Measurements from ENCODE around the gene M1AP. TPM values are rescaled to one million over a fixed set of nuclear protein-coding genes. Genes with fewer than 3 reads are reported as not detected.
A peak's percentile ranks its signal among the peaks of the same experiment; 100 is the strongest.

The M1AP gene
- total RNA-seq, 4 donors from 2014 or later: not detected

- no peaks in the 10 kb centered on the region for H3K27me3 ChIP-seq
- peak overlapping the region; percentile 39 to 60 (median 57) for H3K4me3 ChIP-seq
- peak overlapping the region in 3 of 4 donors; percentile 3 to 67 (median 62) for H3K27ac ChIP-seq
- no peaks in the 10 kb centered on the region for H3K36me3 ChIP-seq
- TF ChIP-seq CTCF (IDR thresholded peaks at IDR 0.05) (no peak), POLR2A (IDR thresholded peaks at IDR 0.05) (no peak)
- no peaks in the 10 kb centered on the region for H3K9me3 ChIP-seq
- H3K4me1 ChIP-seq: peaks cover 0 to 20% (median 9%) of the 10 kb centered on the region in 4 donors
- peak in 2 of 3 donors; percentile 75 to 81 for DNase-seq
These were observed 99.0 kb downstream of the M1AP start for GRCh38 chr2:74548900-74549826.

GRCh38 chr2:74548285-74548899 lies 99.7 kb downstream of the M1AP start:
- Histone ChIP-seq H3K36me3 (no peaks in the 10 kb centered on the region), H3K4me3 (peak overlapping the region; percentile 39 to 60 (median 57)), H3K9me3 (no peaks in the 10 kb centered on the region), H3K27ac (peak overlapping the region in 3 of 4 donors; percentile 3 to 67 (median 62)), H3K4me1 (peaks cover 0 to 14% (median 9%) of the 10 kb centered on the region in 4 donors), H3K27me3 (no peaks in the 10 kb centered on the region)
- no peak for DNase-seq
- TF ChIP-seq CTCF (IDR thresholded peaks at IDR 0.05): no peak
- TF ChIP-seq POLR2A (IDR thresholded peaks at IDR 0.05): no peak

GRCh38 chr2:74546004-74546403 lies 102.1 kb downstream of the M1AP start:
- no peaks in the 10 kb centered on the region for H3K9me3 ChIP-seq
- no peaks in the 10 kb centered on the region for H3K36me3 ChIP-seq
- H3K4me1 ChIP-seq: peaks cover 0 to 13% (median 9%) of the 10 kb centered on the region in 4 donors
- TF ChIP-seq POLR2A (IDR thresholded peaks at IDR 0.05) (no peak), CTCF (IDR thresholded peaks at IDR 0.05) (no peak)
- no peaks in the 10 kb centered on the region for H3K27me3 ChIP-seq
- H3K27ac ChIP-seq: no peak overlapping the region
- no peak for DNase-seq
- H3K4me3 ChIP-seq: no peak overlapping the region

GRCh38 chr2:74544634-74545033 lies 103.5 kb downstream of the M1AP start:
- no peak overlapping the region for H3K27ac ChIP-seq
- no peaks in the 10 kb centered on the region for H3K9me3 ChIP-seq
- no peaks in the 10 kb centered on the region for H3K27me3 ChIP-seq
- peaks cover 0 to 12% (median 7%) of the 10 kb centered on the region in 4 donors for H3K4me1 ChIP-seq
- peak in 1 of 3 donors; percentile 47 for DNase-seq
- no peaks in the 10 kb centered on the region for H3K36me3 ChIP-seq
- TF ChIP-seq POLR2A (IDR thresholded peaks at IDR 0.05) (no peak), CTCF (IDR thresholded peaks at IDR 0.05) (peak in 3 of 6 experiments; percentile 22 to 40 (median 35))
- no peak overlapping the region for H3K4me3 ChIP-seq

- no peak for DNase-seq
- Histone ChIP-seq H3K4me3 (no peak overlapping the region), H3K27ac (no peak overlapping the region), H3K9me3 (no peaks in the 10 kb centered on the region), H3K4me1 (peaks cover 0 to 5% (median 2%) of the 10 kb centered on the region in 4 donors), H3K36me3 (no peaks in the 10 kb centered on the region), H3K27me3 (no peaks in the 10 kb centered on the region)
- TF ChIP-seq POLR2A (IDR thresholded peaks at IDR 0.05): no peak
- no peak for TF ChIP-seq CTCF (IDR thresholded peaks at IDR 0.05)
These were observed 105.2 kb downstream of the M1AP start for GRCh38 chr2:74542978-74543377.

Data from Peyer's patch (tissue), 4 donors.